GM12878 (cell line): ENCODE data around the gene CLDN12. TPM values are rescaled to one million over a fixed set of nuclear protein-coding genes. Genes with fewer than 3 reads are reported as not detected.

ENCODE experiments used
- ASH2L ChIP-seq: fragments of 300-600, 200-600 bp; sonication (generic); IDR thresholded peaks from 2 replicates; pipeline ENCODE4 v1.6.1; 2017; ENCODE audit warnings: low read depth, mild to moderate bottlenecking, borderline replicate concordance
- BCL11A ChIP-seq: IDR thresholded peaks from 2 replicates; pipeline ENCODE4 v1.6.1; 2011; ENCODE audit warnings: low read depth, low read length
- EGR1 ChIP-seq, 2 experiments: IDR thresholded peaks; 1 replicate in 1 of 2; 2 replicates in 1 of 2; pipeline ENCODE4 v1.6.1; 2011 to 2012; ENCODE audit warnings: low read depth in 2 of 2, low read length in 2 of 2, borderline replicate concordance in 1 of 2, mild to moderate bottlenecking in 1 of 2, moderate library complexity in 1 of 2
- ESRRA ChIP-seq: IDR thresholded peaks from 2 replicates; pipeline ENCODE4 v1.6.1; 2012; ENCODE audit warnings: mild to moderate bottlenecking, low read length, improper control_type of control experiment
- HDAC6 ChIP-seq: fragments of 200-600 bp; sonication (generic); IDR thresholded peaks from one replicate; pipeline ENCODE4 v1.8.0; 2017; ENCODE audit warnings: antibody characterized with exemption; ENCODE audit not compliant: unreplicated experiment
- JUNB ChIP-seq: IDR thresholded peaks from 2 replicates; pipeline ENCODE4 v1.6.1; 2016; ENCODE audit warnings: antibody characterized with exemption, mild to moderate bottlenecking
- JUND ChIP-seq: IDR thresholded peaks from 2 replicates; pipeline ENCODE4 v1.6.1; 2012; ENCODE audit warnings: low read depth, mild to moderate bottlenecking, low read length, improper control_type of control experiment, moderate library complexity
- MEF2B ChIP-seq: fragments of 450-650 bp; IDR thresholded peaks from 2 replicates; pipeline ENCODE4 v1.6.1; 2018; ENCODE audit warnings: mild to moderate bottlenecking, moderate library complexity; ENCODE audit not compliant: partially characterized antibody, poor library complexity, severe bottlenecking
- MYB ChIP-seq: fragments of 150-350 bp; IDR thresholded peaks from 2 replicates; pipeline ENCODE4 v1.6.1; 2014; ENCODE audit warnings: mild to moderate bottlenecking, low read depth, low read length, borderline replicate concordance
- PAX5 ChIP-seq: IDR thresholded peaks from 2 replicates; pipeline ENCODE4 v1.6.1; 2011; ENCODE audit warnings: low read depth, low read length, borderline replicate concordance
- SMAD5 ChIP-seq: IDR thresholded peaks from 2 replicates; pipeline ENCODE4 v1.6.1; 2016; ENCODE audit warnings: antibody characterized with exemption, low read depth
- SMC3 ChIP-seq: IDR thresholded peaks from 2 replicates; pipeline ENCODE4 v1.6.1; 2011; ENCODE audit warnings: low read length, improper control_type of control experiment, borderline replicate concordance
- SP1 ChIP-seq: IDR thresholded peaks from one replicate; pipeline ENCODE4 v1.6.1; 2011; ENCODE audit warnings: low read depth, low read length
- SPI1 ChIP-seq: IDR thresholded peaks from 2 replicates; pipeline ENCODE4 v1.6.1; 2011; ENCODE audit warnings: low read depth, mild to moderate bottlenecking, low read length, moderate library complexity, borderline replicate concordance; ENCODE audit not compliant: insufficient read depth
- STAT1 ChIP-seq: fragments of 450-650 bp; conservative IDR thresholded peaks from 2 replicates; pipeline ENCODE4 v1.6.1; 2014; ENCODE audit warnings: antibody characterized with exemption, mild to moderate bottlenecking
- STAT3 ChIP-seq: IDR thresholded peaks from 2 replicates; pipeline ENCODE4 v1.6.1; 2011; ENCODE audit warnings: low read depth, low read length, improper control_type of control experiment
- WRNIP1 ChIP-seq: IDR thresholded peaks from 2 replicates; pipeline ENCODE4 v1.6.1; 2011; ENCODE audit warnings: low read depth, low read length, improper control_type of control experiment, borderline replicate concordance
- polyA plus RNA-seq, 11 experiments: library from polyadenylated mRNA; depleted of rRNA in 4 of 11; unstranded in 6 of 11; stranded (reverse) in 5 of 11; fragments of >200 nt; fragmentation: Nextera tagmentation in 4 of 11; fragmentation: Illumina TruSeq in 1 of 11; extraction: Ambion mirVana in 4 of 11; extraction: Trizol in 1 of 11; gene quantifications; 1 replicate in 1 of 11; 2 replicates in 10 of 11; pipeline versions ENCODE4 v1.2.1 to v1.2.3, GENCODE V29; 2011 to 2016; ENCODE audit warnings: inconsistent platforms in 2 of 11, missing spikeins in 2 of 11, low read depth in 1 of 11
- total RNA-seq, 4 experiments: library from RNA; depleted of rRNA in 3 of 4; stranded (reverse); fragments of >200 nt in 3 of 4; fragmentation: Illumina TruSeq in 1 of 4; extraction: Trizol in 1 of 4; gene quantifications; 2 replicates each; pipeline versions ENCODE4 v1.2.1 to v1.2.3, GENCODE V29; 2013 to 2021
- TF ChIP-seq, protein P1 (sequence below): fragments of 450-650 bp; IDR thresholded peaks from 2 replicates; pipeline ENCODE4 v1.6.1; 2018; ENCODE audit warnings: mild to moderate bottlenecking, low read depth, moderate library complexity; ENCODE audit not compliant: partially characterized antibody
- TF ChIP-seq, protein P2 (sequence below): IDR thresholded peaks from 2 replicates; pipeline ENCODE4 v1.6.1; 2011; ENCODE audit warnings: mild to moderate bottlenecking, low read depth, low read length, moderate library complexity; ENCODE audit not compliant: insufficient replicate concordance
- TF ChIP-seq, protein P3 (sequence below): fragments of 450-650 bp; IDR thresholded peaks from 2 replicates; pipeline ENCODE4 v1.6.1; 2017; ENCODE audit warnings: antibody characterized with exemption, mild to moderate bottlenecking, moderate library complexity

Gene CLDN12
- total and polyA plus RNA-seq, 10 of the 15 experiments (the other 5 are each of a cell fraction or from before 2014, with no cell fraction given), result 3.1 to 41.1 (median 6.8) TPM

DNA sequence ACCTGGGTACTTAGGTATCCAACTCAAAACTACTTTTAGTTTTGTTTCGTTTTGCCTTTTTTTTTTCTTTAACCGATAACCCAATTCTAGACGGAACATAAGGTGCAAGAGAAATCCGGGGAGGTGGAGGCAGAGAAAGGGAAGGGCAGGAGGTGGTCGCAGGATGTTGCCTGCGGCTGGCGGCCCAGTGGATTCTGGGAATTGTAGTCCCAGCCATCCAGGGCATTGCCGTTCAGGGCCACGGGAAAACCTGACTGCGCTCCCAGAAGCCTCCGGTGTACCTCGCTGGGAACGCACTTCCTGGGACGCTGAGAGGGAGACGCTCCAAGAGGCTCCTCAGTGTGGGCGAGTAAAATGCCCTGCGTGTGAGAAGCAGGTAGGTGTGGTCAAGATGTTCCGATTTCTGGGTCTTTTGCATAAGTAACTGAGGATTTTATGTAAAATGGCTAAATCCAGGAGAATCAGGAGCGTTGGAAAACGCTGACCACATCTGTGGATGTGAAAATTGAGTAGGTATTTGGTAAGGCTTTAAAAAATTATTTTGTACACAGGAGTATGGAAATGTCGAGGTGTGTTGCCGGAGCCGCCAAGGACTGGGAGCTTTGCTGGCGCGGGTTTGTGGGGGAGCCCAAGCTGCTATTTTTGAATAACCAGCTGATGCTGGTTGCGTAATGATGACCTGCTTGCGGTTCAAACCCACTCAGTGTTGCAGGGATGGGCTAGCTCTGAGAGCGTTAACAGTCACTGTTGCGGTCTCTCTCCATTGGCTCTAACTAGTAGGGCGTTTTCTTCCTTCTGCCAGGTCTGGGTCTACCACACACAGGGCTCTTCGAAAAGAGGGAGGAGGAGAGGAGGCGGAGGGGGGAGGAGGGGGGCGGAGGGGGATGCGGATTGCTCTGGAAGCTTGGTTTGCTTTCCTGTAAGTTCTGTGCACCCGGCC, at the start of gene CLDN12 (continued):
- peak; percentile 95 for TF ChIP-seq MEF2B
- no peak for TF ChIP-seq SMC3
- TF ChIP-seq EGR1 (IDR thresholded peaks at IDR 0.05; ENCODE audit: borderline replicate concordance in 1 of 2, low read depth in 2 of 2, low read length in 2 of 2), result peak in 1 of 2 experiments; percentile 30; a peak in 1 of 3 replicates
- TF ChIP-seq ESRRA, result no peak
- no peak for TF ChIP-seq ASH2L
- no peak for TF ChIP-seq STAT1
- peak; percentile 45; the same call in 1 of the 2 replicates for TF ChIP-seq JUND
- TF ChIP-seq, protein P1, sequence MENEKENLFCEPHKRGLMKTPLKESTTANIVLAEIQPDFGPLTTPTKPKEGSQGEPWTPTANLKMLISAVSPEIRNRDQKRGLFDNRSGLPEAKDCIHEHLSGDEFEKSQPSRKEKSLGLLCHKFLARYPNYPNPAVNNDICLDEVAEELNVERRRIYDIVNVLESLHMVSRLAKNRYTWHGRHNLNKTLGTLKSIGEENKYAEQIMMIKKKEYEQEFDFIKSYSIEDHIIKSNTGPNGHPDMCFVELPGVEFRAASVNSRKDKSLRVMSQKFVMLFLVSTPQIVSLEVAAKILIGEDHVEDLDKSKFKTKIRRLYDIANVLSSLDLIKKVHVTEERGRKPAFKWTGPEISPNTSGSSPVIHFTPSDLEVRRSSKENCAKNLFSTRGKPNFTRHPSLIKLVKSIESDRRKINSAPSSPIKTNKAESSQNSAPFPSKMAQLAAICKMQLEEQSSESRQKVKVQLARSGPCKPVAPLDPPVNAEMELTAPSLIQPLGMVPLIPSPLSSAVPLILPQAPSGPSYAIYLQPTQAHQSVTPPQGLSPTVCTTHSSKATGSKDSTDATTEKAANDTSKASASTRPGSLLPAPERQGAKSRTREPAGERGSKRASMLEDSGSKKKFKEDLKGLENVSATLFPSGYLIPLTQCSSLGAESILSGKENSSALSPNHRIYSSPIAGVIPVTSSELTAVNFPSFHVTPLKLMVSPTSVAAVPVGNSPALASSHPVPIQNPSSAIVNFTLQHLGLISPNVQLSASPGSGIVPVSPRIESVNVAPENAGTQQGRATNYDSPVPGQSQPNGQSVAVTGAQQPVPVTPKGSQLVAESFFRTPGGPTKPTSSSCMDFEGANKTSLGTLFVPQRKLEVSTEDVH, result no peak
- TF ChIP-seq SMAD5, result no peak; the same call in 1 of the 2 replicates
- peak; percentile 61 for TF ChIP-seq HDAC6
- TF ChIP-seq, protein P2, sequence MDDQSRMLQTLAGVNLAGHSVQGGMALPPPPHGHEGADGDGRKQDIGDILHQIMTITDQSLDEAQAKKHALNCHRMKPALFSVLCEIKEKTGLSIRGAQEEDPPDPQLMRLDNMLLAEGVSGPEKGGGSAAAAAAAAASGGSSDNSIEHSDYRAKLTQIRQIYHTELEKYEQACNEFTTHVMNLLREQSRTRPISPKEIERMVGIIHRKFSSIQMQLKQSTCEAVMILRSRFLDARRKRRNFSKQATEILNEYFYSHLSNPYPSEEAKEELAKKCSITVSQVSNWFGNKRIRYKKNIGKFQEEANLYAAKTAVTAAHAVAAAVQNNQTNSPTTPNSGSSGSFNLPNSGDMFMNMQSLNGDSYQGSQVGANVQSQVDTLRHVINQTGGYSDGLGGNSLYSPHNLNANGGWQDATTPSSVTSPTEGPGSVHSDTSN, result peak; percentile 61
- TF ChIP-seq MYB, result 0 out of 2 replicates have a peak, but pooled peaks have one; percentile 16
- TF ChIP-seq SPI1, result no peak
- TF ChIP-seq, protein P3, sequence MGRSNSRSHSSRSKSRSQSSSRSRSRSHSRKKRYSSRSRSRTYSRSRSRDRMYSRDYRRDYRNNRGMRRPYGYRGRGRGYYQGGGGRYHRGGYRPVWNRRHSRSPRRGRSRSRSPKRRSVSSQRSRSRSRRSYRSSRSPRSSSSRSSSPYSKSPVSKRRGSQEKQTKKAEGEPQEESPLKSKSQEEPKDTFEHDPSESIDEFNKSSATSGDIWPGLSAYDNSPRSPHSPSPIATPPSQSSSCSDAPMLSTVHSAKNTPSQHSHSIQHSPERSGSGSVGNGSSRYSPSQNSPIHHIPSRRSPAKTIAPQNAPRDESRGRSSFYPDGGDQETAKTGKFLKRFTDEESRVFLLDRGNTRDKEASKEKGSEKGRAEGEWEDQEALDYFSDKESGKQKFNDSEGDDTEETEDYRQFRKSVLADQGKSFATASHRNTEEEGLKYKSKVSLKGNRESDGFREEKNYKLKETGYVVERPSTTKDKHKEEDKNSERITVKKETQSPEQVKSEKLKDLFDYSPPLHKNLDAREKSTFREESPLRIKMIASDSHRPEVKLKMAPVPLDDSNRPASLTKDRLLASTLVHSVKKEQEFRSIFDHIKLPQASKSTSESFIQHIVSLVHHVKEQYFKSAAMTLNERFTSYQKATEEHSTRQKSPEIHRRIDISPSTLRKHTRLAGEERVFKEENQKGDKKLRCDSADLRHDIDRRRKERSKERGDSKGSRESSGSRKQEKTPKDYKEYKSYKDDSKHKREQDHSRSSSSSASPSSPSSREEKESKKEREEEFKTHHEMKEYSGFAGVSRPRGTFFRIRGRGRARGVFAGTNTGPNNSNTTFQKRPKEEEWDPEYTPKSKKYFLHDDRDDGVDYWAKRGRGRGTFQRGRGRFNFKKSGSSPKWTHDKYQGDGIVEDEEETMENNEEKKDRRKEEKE, result no peak
- 0 out of 2 replicates have a peak, but pooled peaks have one; percentile 27 for TF ChIP-seq STAT3
- TF ChIP-seq JUNB, result peak; percentile 63
- TF ChIP-seq WRNIP1, result no peak
- TF ChIP-seq PAX5, result peak; percentile 91
- peak; percentile 79 for TF ChIP-seq BCL11A
- peak; percentile 69 for TF ChIP-seq SP1
